Measurements from ENCODE around the gene ZFP42. TPM values are rescaled to one million over a fixed set of nuclear protein-coding genes. Genes with fewer than 3 reads are reported as not detected.

The ZFP42 gene
- total and polyA plus RNA-seq, 2 experiments from 2014 or later = 4.4 to 4.5 TPM

DNA sequence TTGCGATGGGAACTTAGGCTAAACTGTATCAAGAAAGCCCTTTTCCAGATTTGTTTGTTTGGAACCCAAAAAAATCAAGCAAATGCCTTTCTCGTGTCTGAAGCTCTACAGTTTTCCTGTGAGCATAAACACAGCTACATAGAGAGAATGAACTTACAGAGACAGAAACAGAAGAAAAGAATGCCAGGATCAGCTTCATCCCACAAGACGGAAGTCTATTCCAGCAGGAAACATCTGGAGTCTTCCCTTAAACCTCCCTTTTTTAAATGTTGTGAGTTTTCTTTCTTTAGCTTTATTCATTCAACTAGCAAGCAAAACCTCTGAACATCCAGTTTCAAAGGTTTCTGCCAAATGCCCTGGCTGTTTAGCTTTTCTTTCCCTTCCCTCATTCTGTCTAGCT is 32.6 kb upstream of the ZFP42 start:
- Histone ChIP-seq H3K4me3 (no peak overlapping the region), H3K9me2 (replicated peaks; ENCODE audit: insufficient read depth) (no peaks in the 10 kb centered on the region), H4K20me1 (ENCODE audit: insufficient read depth, poor library complexity, severe bottlenecking) (no peaks in the 10 kb centered on the region), H3K36me3 (replicated peaks; ENCODE audit: insufficient read depth, low read depth) (no peaks in the 10 kb centered on the region), H3K79me2 (no peaks in the 10 kb centered on the region), H3K27ac (no peak overlapping the region), H2AFZ (peak overlapping the region; percentile 20), H3K4me1 (ENCODE audit: insufficient read depth) (no peaks in the 10 kb centered on the region), H3K4me2 (peak overlapping the region; percentile 53), H3K9me3 (ENCODE audit: low read depth) (no peaks in the 10 kb centered on the region), H3K27me3 (no peaks in the 10 kb centered on the region)
- DNase-seq (ENCODE audit: low spot score) = no peak
- WGBS (ENCODE audit: low lambda C conversion rate, missing lambda C conversion rate) = 61% methylated on average over 3 of the region's 3 CpGs
- TF ChIP-seq, protein P1, sequence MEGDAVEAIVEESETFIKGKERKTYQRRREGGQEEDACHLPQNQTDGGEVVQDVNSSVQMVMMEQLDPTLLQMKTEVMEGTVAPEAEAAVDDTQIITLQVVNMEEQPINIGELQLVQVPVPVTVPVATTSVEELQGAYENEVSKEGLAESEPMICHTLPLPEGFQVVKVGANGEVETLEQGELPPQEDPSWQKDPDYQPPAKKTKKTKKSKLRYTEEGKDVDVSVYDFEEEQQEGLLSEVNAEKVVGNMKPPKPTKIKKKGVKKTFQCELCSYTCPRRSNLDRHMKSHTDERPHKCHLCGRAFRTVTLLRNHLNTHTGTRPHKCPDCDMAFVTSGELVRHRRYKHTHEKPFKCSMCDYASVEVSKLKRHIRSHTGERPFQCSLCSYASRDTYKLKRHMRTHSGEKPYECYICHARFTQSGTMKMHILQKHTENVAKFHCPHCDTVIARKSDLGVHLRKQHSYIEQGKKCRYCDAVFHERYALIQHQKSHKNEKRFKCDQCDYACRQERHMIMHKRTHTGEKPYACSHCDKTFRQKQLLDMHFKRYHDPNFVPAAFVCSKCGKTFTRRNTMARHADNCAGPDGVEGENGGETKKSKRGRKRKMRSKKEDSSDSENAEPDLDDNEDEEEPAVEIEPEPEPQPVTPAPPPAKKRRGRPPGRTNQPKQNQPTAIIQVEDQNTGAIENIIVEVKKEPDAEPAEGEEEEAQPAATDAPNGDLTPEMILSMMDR (IDR thresholded peaks at IDR 0.05; ENCODE audit: poor library complexity) = no peak
- TF ChIP-seq EZH2phosphoT487 (IDR thresholded peaks at IDR 0.05; ENCODE audit: low read depth, severe bottlenecking, unreplicated experiment) (no peak), EZH2 (IDR thresholded peaks at IDR 0.05; ENCODE audit: borderline replicate concordance) (no peak)

DNA sequence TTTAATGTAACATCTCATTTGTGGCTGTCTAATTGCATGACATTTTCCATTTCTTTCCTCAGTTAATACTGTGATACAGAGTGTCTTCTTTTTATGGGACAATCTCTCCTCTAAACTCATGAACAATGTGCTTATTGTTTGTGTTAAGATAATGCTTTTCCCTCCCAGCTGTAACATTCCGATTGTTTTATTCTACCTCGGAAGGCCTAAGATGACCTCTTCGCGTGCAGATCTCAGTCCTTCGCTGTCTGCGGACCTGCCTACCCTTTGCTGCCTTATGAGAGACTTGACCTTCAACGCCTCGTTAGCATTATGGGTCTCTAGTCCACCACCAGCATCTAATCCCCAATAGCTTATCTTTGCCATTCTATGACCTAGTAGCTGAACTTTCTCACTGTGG is 29.8 kb upstream of the ZFP42 start:
- Histone ChIP-seq H3K27ac (no peak overlapping the region), H2AFZ (no peak overlapping the region), H3K4me2 (no peak overlapping the region), H3K9me2 (replicated peaks; ENCODE audit: insufficient read depth) (no peaks in the 10 kb centered on the region), H3K4me1 (ENCODE audit: insufficient read depth) (no peaks in the 10 kb centered on the region), H3K4me3 (no peak overlapping the region), H3K36me3 (replicated peaks; ENCODE audit: insufficient read depth, low read depth) (no peaks in the 10 kb centered on the region), H3K27me3 (no peaks in the 10 kb centered on the region), H3K79me2 (no peaks in the 10 kb centered on the region), H3K9me3 (ENCODE audit: low read depth) (no peaks in the 10 kb centered on the region), H4K20me1 (ENCODE audit: insufficient read depth, poor library complexity, severe bottlenecking) (no peaks in the 10 kb centered on the region)
- no peak for TF ChIP-seq EZH2 (IDR thresholded peaks at IDR 0.05; ENCODE audit: borderline replicate concordance)
- no peak for DNase-seq (ENCODE audit: low spot score)
- 90% methylated on average over 8 of the region's 8 CpGs for WGBS (ENCODE audit: low lambda C conversion rate, missing lambda C conversion rate)

DNA sequence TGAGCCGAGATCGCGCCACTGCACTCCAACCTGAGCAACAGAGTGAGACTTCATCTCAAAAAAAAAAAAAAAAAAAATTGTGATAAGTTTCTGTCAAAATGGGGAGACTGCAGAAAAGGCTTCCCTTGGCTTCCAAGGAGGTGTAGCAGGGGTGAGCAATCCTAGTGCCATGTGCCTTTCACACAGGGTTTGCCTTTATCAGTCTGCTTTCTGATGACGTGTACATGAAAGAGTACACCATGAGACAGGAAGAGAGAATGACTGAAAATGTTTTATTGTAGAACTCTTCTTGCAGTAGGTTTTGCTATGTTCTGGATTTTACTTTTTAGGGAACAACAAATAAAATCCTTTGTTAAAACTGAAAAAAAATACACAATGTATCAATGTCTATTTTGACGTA is 23.4 kb upstream of the ZFP42 start:
- DNase-seq (ENCODE audit: low spot score) = no peak
- no peak for TF ChIP-seq EZH2phosphoT487 (IDR thresholded peaks at IDR 0.05; ENCODE audit: low read depth, severe bottlenecking, unreplicated experiment)
- TF ChIP-seq, protein P1 (IDR thresholded peaks at IDR 0.05; ENCODE audit: poor library complexity) = no peak
- TF ChIP-seq EZH2 (IDR thresholded peaks at IDR 0.05; ENCODE audit: borderline replicate concordance) = no peak
- WGBS (ENCODE audit: low lambda C conversion rate, missing lambda C conversion rate) = 88% methylated on average over 5 of the region's 5 CpGs

DNA sequence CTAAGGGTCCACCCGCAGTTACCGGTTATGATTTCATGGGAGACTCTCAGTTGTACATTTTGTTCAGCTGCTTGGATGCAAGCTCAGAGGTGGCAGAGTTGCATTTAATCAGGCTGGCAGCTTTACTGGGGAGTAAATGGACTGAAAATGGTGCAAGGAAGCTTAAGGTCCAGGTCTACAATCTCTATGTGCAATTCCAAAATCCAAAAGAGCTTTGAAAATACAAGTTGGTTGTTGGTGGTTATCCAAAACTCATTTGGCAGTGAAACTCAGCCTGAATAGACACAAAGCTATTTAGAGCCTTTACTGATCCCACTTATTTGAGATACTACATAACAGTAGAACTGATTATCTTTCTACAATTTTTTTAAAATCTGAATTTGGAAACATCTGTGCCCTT is 11.8 kb upstream of the ZFP42 start:
- Histone ChIP-seq H3K27me3 (no peaks in the 10 kb centered on the region), H3K9me2 (replicated peaks; ENCODE audit: insufficient read depth) (no peaks in the 10 kb centered on the region), H3K4me3 (no peak overlapping the region), H3K79me2 (no peaks in the 10 kb centered on the region), H3K9me3 (ENCODE audit: low read depth) (no peaks in the 10 kb centered on the region), H3K4me2 (no peak overlapping the region), H3K36me3 (replicated peaks; ENCODE audit: insufficient read depth, low read depth) (no peaks in the 10 kb centered on the region), H3K4me1 (ENCODE audit: insufficient read depth) (no peaks in the 10 kb centered on the region), H4K20me1 (ENCODE audit: insufficient read depth, poor library complexity, severe bottlenecking) (no peaks in the 10 kb centered on the region), H3K27ac (no peak overlapping the region), H2AFZ (no peak overlapping the region)
- WGBS (ENCODE audit: low lambda C conversion rate, missing lambda C conversion rate) = 96% methylated on average over 2 of the region's 2 CpGs
- TF ChIP-seq, protein P1 (IDR thresholded peaks at IDR 0.05; ENCODE audit: poor library complexity) = no peak
- no peak for TF ChIP-seq EZH2phosphoT487 (IDR thresholded peaks at IDR 0.05; ENCODE audit: low read depth, severe bottlenecking, unreplicated experiment)
- TF ChIP-seq EZH2 (IDR thresholded peaks at IDR 0.05; ENCODE audit: borderline replicate concordance) = no peak
- no peak for DNase-seq (ENCODE audit: low spot score)

More for the DNA sequence above, 23.4 kb upstream of the ZFP42 start:
- Histone ChIP-seq H2AFZ (no peak overlapping the region), H3K9me3 (ENCODE audit: low read depth) (no peaks in the 10 kb centered on the region), H3K79me2 (no peaks in the 10 kb centered on the region), H4K20me1 (ENCODE audit: insufficient read depth, poor library complexity, severe bottlenecking) (no peaks in the 10 kb centered on the region), H3K36me3 (replicated peaks; ENCODE audit: insufficient read depth, low read depth) (no peaks in the 10 kb centered on the region), H3K27ac (no peak overlapping the region), H3K4me2 (no peak overlapping the region), H3K9me2 (replicated peaks; ENCODE audit: insufficient read depth) (no peaks in the 10 kb centered on the region), H3K4me3 (no peak overlapping the region), H3K4me1 (ENCODE audit: insufficient read depth) (no peaks in the 10 kb centered on the region), H3K27me3 (no peaks in the 10 kb centered on the region)

Measured in hepatocyte (in vitro differentiated cells).